IPS-18a (cell line): Measurements from ENCODE around the gene FMN2.

Source experiments
- H3K27ac ChIP-seq: one replicate; pipeline ENCODE4 v1.5.1; 2013; ENCODE audit warnings: low read length
- H3K27me3 ChIP-seq: one replicate; pipeline ENCODE4 v1.6.1; 2013; ENCODE audit warnings: mild to moderate bottlenecking, low read length; ENCODE audit not compliant: control insufficient read depth, insufficient read depth
- H3K36me3 ChIP-seq: one replicate; pipeline ENCODE4 v1.6.1; 2013; ENCODE audit warnings: low read depth, low read length; ENCODE audit not compliant: control insufficient read depth
- H3K4me1 ChIP-seq: one replicate; pipeline ENCODE4 v1.6.1; 2013; ENCODE audit warnings: low read depth, low read length; ENCODE audit not compliant: control insufficient read depth
- H3K4me3 ChIP-seq: one replicate; pipeline ENCODE4 v1.5.1; 2013; ENCODE audit warnings: low read length
- H3K9ac ChIP-seq: one replicate; pipeline ENCODE4 v1.6.1; 2013; ENCODE audit warnings: mild to moderate bottlenecking, low read length, moderate library complexity
- H3K9me3 ChIP-seq: one replicate; pipeline ENCODE4 v1.6.1; 2013; ENCODE audit warnings: low read depth, low read length; ENCODE audit not compliant: control insufficient read depth

FMN2 gene

GRCh38 chr1:240391660-240392260 lies 300.1 kb downstream of the FMN2 start:
- Histone ChIP-seq H3K9me3 (no peaks in the 10 kb centered on the region), H3K27ac (no peak overlapping the region), H3K4me3 (no peak overlapping the region), H3K9ac (no peak overlapping the region), H3K4me1 (no peaks in the 10 kb centered on the region), H3K36me3 (no peaks in the 10 kb centered on the region), H3K27me3 (no peaks in the 10 kb centered on the region)

- Histone ChIP-seq H3K27me3 (no peaks in the 10 kb centered on the region), H3K27ac (no peak overlapping the region), H3K9ac (no peak overlapping the region), H3K4me1 (no peaks in the 10 kb centered on the region), H3K9me3 (no peaks in the 10 kb centered on the region), H3K36me3 (no peaks in the 10 kb centered on the region), H3K4me3 (no peak overlapping the region)
Observed at GRCh38 chr1:240394353-240394752, 302.7 kb downstream of the FMN2 start.

GRCh38 chr1:240395336-240395735 lies 303.7 kb downstream of the FMN2 start:
- Histone ChIP-seq H3K4me1 (no peaks in the 10 kb centered on the region), H3K36me3 (no peaks in the 10 kb centered on the region), H3K9me3 (no peaks in the 10 kb centered on the region), H3K27me3 (no peaks in the 10 kb centered on the region), H3K9ac (no peak overlapping the region), H3K27ac (no peak overlapping the region), H3K4me3 (no peak overlapping the region)

GRCh38 chr1:240399381-240399780 lies 307.7 kb downstream of the FMN2 start:
- Histone ChIP-seq H3K9ac (no peak overlapping the region), H3K4me3 (no peak overlapping the region), H3K27me3 (no peaks in the 10 kb centered on the region), H3K9me3 (no peaks in the 10 kb centered on the region), H3K36me3 (no peaks in the 10 kb centered on the region), H3K27ac (no peak overlapping the region), H3K4me1 (no peaks in the 10 kb centered on the region)

GRCh38 chr1:240401731-240402130 lies 310.0 kb downstream of the FMN2 start:
- Histone ChIP-seq H3K4me3 (no peak overlapping the region), H3K27ac (no peak overlapping the region), H3K9ac (no peak overlapping the region), H3K9me3 (no peaks in the 10 kb centered on the region), H3K27me3 (no peaks in the 10 kb centered on the region), H3K36me3 (no peaks in the 10 kb centered on the region), H3K4me1 (no peaks in the 10 kb centered on the region)

GRCh38 chr1:240402326-240402725 lies 310.6 kb downstream of the FMN2 start:
- H3K27me3 ChIP-seq = no peaks in the 10 kb centered on the region
- H3K9me3 ChIP-seq = no peaks in the 10 kb centered on the region
- no peaks in the 10 kb centered on the region for H3K4me1 ChIP-seq
- H3K27ac ChIP-seq = no peak overlapping the region
- no peak overlapping the region for H3K9ac ChIP-seq
- H3K4me3 ChIP-seq = no peak overlapping the region
- H3K36me3 ChIP-seq = no peaks in the 10 kb centered on the region

GRCh38 chr1:240404286-240404685 lies 312.6 kb downstream of the FMN2 start:
- no peaks in the 10 kb centered on the region for H3K4me1 ChIP-seq
- no peak overlapping the region for H3K9ac ChIP-seq
- no peak overlapping the region for H3K4me3 ChIP-seq
- no peaks in the 10 kb centered on the region for H3K36me3 ChIP-seq
- no peak overlapping the region for H3K27ac ChIP-seq
- no peaks in the 10 kb centered on the region for H3K9me3 ChIP-seq
- no peaks in the 10 kb centered on the region for H3K27me3 ChIP-seq

- no peaks in the 10 kb centered on the region for H3K36me3 ChIP-seq
Observed at GRCh38 chr1:240405751-240406150, 314.1 kb downstream of the FMN2 start.

GRCh38 chr1:240407407-240407806 lies 315.7 kb downstream of the FMN2 start:
- no peak overlapping the region for H3K4me3 ChIP-seq
- H3K36me3 ChIP-seq = no peaks in the 10 kb centered on the region
- no peak overlapping the region for H3K27ac ChIP-seq
- H3K9me3 ChIP-seq = no peaks in the 10 kb centered on the region
- H3K27me3 ChIP-seq = no peaks in the 10 kb centered on the region
- no peak overlapping the region for H3K9ac ChIP-seq
- H3K4me1 ChIP-seq = no peaks in the 10 kb centered on the region

More at GRCh38 chr1:240405751-240406150, 314.1 kb downstream of the FMN2 start:
- H3K4me1 ChIP-seq = no peaks in the 10 kb centered on the region
- no peak overlapping the region for H3K27ac ChIP-seq
- no peak overlapping the region for H3K4me3 ChIP-seq
- no peak overlapping the region for H3K9ac ChIP-seq
- no peaks in the 10 kb centered on the region for H3K27me3 ChIP-seq
- no peaks in the 10 kb centered on the region for H3K9me3 ChIP-seq

- no peaks in the 10 kb centered on the region for H3K4me1 ChIP-seq
- no peak overlapping the region for H3K4me3 ChIP-seq
- no peak overlapping the region for H3K27ac ChIP-seq
- H3K9ac ChIP-seq = no peak overlapping the region
- H3K36me3 ChIP-seq = no peaks in the 10 kb centered on the region
- H3K27me3 ChIP-seq = no peaks in the 10 kb centered on the region
- no peaks in the 10 kb centered on the region for H3K9me3 ChIP-seq
Observed at GRCh38 chr1:240409615-240410014, 317.9 kb downstream of the FMN2 start.

- no peak overlapping the region for H3K9ac ChIP-seq
- H3K36me3 ChIP-seq = no peaks in the 10 kb centered on the region
- H3K27me3 ChIP-seq = no peaks in the 10 kb centered on the region
- no peak overlapping the region for H3K4me3 ChIP-seq
- no peaks in the 10 kb centered on the region for H3K9me3 ChIP-seq
- H3K27ac ChIP-seq = no peak overlapping the region
- H3K4me1 ChIP-seq = no peaks in the 10 kb centered on the region
Observed at GRCh38 chr1:240413732-240414131, 322.0 kb downstream of the FMN2 start.

GRCh38 chr1:240414237-240414636 lies 322.6 kb downstream of the FMN2 start:
- no peaks in the 10 kb centered on the region for H3K36me3 ChIP-seq
- H3K4me1 ChIP-seq = no peaks in the 10 kb centered on the region
- no peaks in the 10 kb centered on the region for H3K27me3 ChIP-seq
- H3K9me3 ChIP-seq = no peaks in the 10 kb centered on the region
- no peak overlapping the region for H3K9ac ChIP-seq
- H3K4me3 ChIP-seq = no peak overlapping the region
- H3K27ac ChIP-seq = no peak overlapping the region
